UCSD-AML1 (cell line): ENCODE data around the gene PPDPF.

Source experiments
- DNase-seq: peaks from one replicate; lab custom pipeline; 2025; ENCODE audit not compliant: unreplicated experiment; lab: John Stamatoyannopoulos, UW

The PPDPF gene

GRCh38 chr20:63487116-63487764, 33.3 kb upstream of the PPDPF start:
- DNase-seq, result no peak

- no peak for DNase-seq
These were observed 32.8 kb upstream of the PPDPF start for GRCh38 chr20:63487781-63488241.

- no peak for DNase-seq
These were observed 32.0 kb upstream of the PPDPF start for GRCh38 chr20:63488315-63489251.

- no peak for DNase-seq
These were observed 30.1 kb upstream of the PPDPF start for GRCh38 chr20:63490416-63490815.

GRCh38 chr20:63491078-63491477, 29.5 kb upstream of the PPDPF start:
- DNase-seq, result no peak

- DNase-seq, result no peak
These were observed 28.8 kb upstream of the PPDPF start for GRCh38 chr20:63491635-63492230.

- DNase-seq, result no peak
These were observed 28.0 kb upstream of the PPDPF start for GRCh38 chr20:63492518-63492917.

GRCh38 chr20:63492982-63493381, 27.6 kb upstream of the PPDPF start:
- DNase-seq, result no peak

GRCh38 chr20:63493563-63494020, 27.0 kb upstream of the PPDPF start:
- no peak for DNase-seq

- DNase-seq, result no peak
These were observed 26.5 kb upstream of the PPDPF start for GRCh38 chr20:63494084-63494419.

GRCh38 chr20:63494420-63495166, 26.0 kb upstream of the PPDPF start:
- DNase-seq, result no peak

- no peak for DNase-seq
These were observed 25.3 kb upstream of the PPDPF start for GRCh38 chr20:63495167-63495720.

GRCh38 chr20:63495741-63496595, 24.6 kb upstream of the PPDPF start:
- DNase-seq, result peak; percentile 62

- DNase-seq, result no peak
These were observed 23.9 kb upstream of the PPDPF start for GRCh38 chr20:63496596-63497120.

GRCh38 chr20:63497138-63497945, 23.2 kb upstream of the PPDPF start:
- DNase-seq, result no peak

- DNase-seq, result no peak
These were observed 22.3 kb upstream of the PPDPF start for GRCh38 chr20:63497946-63498935.

GRCh38 chr20:63498960-63499337, 21.6 kb upstream of the PPDPF start, which contains the start of gene EEF1A2:
Gene EEF1A2 (minus strand): TSS chr20:63499083. CDS start chr20:63497763, 1,320 bp downstream.
- no peak for DNase-seq
